ENCODE measurements around the gene COX8C. TPM values are rescaled to one million over a fixed set of nuclear protein-coding genes. Genes with fewer than 3 reads are reported as not detected.
A peak's percentile ranks its signal among the peaks of the same experiment; 100 is the strongest.
"Not testable (repeated sequence)": the region's sequence is repeated elsewhere in the genome, so short reads cannot be mapped to it uniquely, and the experiment has no call there.

The COX8C gene
- total and polyA plus RNA-seq, 10 of the 15 experiments (the other 5 are each of a cell fraction or from before 2014, with no cell fraction given) = 0.15 to 0.20 TPM; not detected in 8

GRCh38 chr14:93354873-93355272 lies 7.9 kb downstream of the COX8C start:
- H3K9ac ChIP-seq (ENCODE audit: control insufficient read depth, insufficient read depth, low read length); H3K9me3 ChIP-seq (replicated peaks; ENCODE audit: control insufficient read depth, insufficient read depth, low read length); BruUV-seq (replicated peaks); H3K79me2 ChIP-seq (ENCODE audit: control insufficient read depth, insufficient read depth, low read length); ATAC-seq; H3K36me3 ChIP-seq (ENCODE audit: control insufficient read depth in 2 of 2, insufficient read depth in 2 of 2, low read length in 1 of 2); DNase-seq (ENCODE audit: low read depth, low spot score); H3K27ac ChIP-seq (ENCODE audit: control insufficient read depth, insufficient read depth); H2AFZ ChIP-seq (ENCODE audit: control insufficient read depth, low read depth, low read length); intact Hi-C loops (cut with micrococcal nuclease; ENCODE audit: unreplicated experiment); in situ Hi-C loops (cut with MboI); H4K20me1 ChIP-seq (ENCODE audit: control insufficient read depth, insufficient read depth); H3K4me2 ChIP-seq (ENCODE audit: control insufficient read depth, insufficient read depth); H3K4me3 ChIP-seq; POLR2A ChIA-PET; FAIRE-seq; H3K4me1 ChIP-seq (ENCODE audit: control insufficient read depth, insufficient read depth, low read length); H3K27me3 ChIP-seq (replicated peaks in 1 of 2; ENCODE audit: control insufficient read depth in 2 of 2, insufficient read depth in 2 of 2, low read length in 1 of 2): not testable (repeated sequence)
- SMC1A ChIA-PET (ENCODE audit: uncharacterized antibody, unreplicated experiment) = interaction anchor here (0.9 kb wide), 1 partner anchor 11 kb away, joined by 3 read pairs; no protein-coding TSS in a partner anchor
- WGBS (ENCODE audit: insufficient coverage, insufficient replicate concordance, low lambda C conversion rate, missing lambda C conversion rate) = 71% methylated on average over 6 of the region's 6 CpGs
- RAD21 ChIA-PET (ENCODE audit: unreplicated experiment) = interaction anchor here (0.9 kb wide), 1 partner anchor 27 kb away, joined by 3 read pairs; no protein-coding TSS in a partner anchor
- CTCF ChIA-PET = interaction anchor here (0.8 kb wide), 1 partner anchor 85 kb away, joined by 3 read pairs; no protein-coding TSS in a partner anchor

DNA sequence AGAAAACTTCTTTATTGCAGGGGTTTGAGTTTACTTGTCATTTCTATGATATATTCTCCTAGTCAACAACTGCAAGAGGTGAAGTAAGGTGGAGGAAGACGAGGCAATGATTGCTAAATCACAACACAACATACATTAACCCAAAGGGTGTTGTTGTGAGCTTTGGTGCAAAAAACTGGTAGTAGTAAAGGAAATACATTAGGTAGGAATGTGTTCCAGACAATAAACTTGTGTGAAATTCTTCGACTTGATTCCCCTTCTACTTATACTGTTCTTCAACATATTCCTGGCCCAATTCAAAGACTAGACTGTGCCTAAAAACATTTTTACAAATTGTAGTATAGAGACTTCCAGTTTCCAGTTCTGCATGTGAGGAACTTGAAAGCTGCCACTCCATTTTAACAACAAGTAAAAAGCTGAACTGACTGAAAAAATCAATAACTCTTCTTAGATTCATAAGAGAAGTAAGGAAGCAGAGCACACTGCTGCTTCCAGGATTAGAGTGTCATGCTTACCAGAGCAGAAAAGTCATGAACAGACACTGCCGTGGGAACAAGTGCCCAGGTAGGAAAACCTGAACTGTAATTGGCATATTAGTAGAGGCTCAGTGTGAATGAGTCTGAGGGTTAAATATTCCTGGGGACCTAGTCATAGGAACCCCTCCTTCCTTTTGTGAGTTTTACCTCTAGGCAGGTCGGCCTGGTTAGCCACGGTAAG lies 22.2 kb downstream of the COX8C start:
- CTCF ChIA-PET = interaction anchor here (1.7 kb wide), 1 partner anchor 39 kb away, joined by 4 read pairs; no protein-coding TSS in a partner anchor

More for the DNA sequence above, 22.2 kb downstream of the COX8C start:
- H3K27ac ChIP-seq (ENCODE audit: control insufficient read depth, insufficient read depth) = peak overlapping the region; percentile 91
- H3K27me3 ChIP-seq (replicated peaks in 1 of 2; ENCODE audit: control insufficient read depth in 2 of 2, insufficient read depth in 2 of 2, low read length in 1 of 2) = no peaks in the 10 kb centered on the region
- peaks cover 1% of the 10 kb centered on the region for H3K9me3 ChIP-seq (replicated peaks; ENCODE audit: control insufficient read depth, insufficient read depth, low read length)
- H3K4me1 ChIP-seq (ENCODE audit: control insufficient read depth, insufficient read depth, low read length) = peaks cover 22% of the 10 kb centered on the region
- peak overlapping the region; percentile 84 for H2AFZ ChIP-seq (ENCODE audit: control insufficient read depth, low read depth, low read length)
- no peak for TF ChIP-seq NBN (IDR thresholded peaks at IDR 0.05)
- TF ChIP-seq JUNB (IDR thresholded peaks at IDR 0.05) = no peak
- TF ChIP-seq ZNF24 (IDR thresholded peaks at IDR 0.05) = no peak
- no peak for TF ChIP-seq MLLT1 (IDR thresholded peaks at IDR 0.05)
- no peak for TF ChIP-seq HDAC2 (IDR thresholded peaks at IDR 0.05)
- 0 out of 2 replicates have a peak, but pooled peaks have one; percentile 0 for TF ChIP-seq IRF4 (IDR thresholded peaks at IDR 0.05; ENCODE audit: low read depth, low read length)
- TF ChIP-seq CBX5 (IDR thresholded peaks at IDR 0.05; ENCODE audit: low read depth) = no peak
- no peak for TF ChIP-seq BCL3 (IDR thresholded peaks at IDR 0.05; ENCODE audit: borderline replicate concordance, insufficient read depth, low read depth, low read length, poor library complexity, severe bottlenecking)
- H3K4me2 ChIP-seq (ENCODE audit: control insufficient read depth, insufficient read depth) = peak overlapping the region; percentile 70
- RAD21 ChIA-PET (ENCODE audit: unreplicated experiment) = interaction anchor here (0.5 to 1.2 kb wide), 4 partner anchors 10 to 177 kb away, joined by 3 to 4 read pairs (median 3); no protein-coding TSS in a partner anchor
- DNase-seq (ENCODE audit: low read depth, low spot score) = no peak
- no TSS peak for BruUV-seq (replicated peaks)
- SMC1A ChIA-PET (ENCODE audit: uncharacterized antibody, unreplicated experiment) = interaction anchor here (0.9 to 3.2 kb wide), 5 partner anchors 11 to 38 kb away, joined by 3 to 24 read pairs (median 7); no protein-coding TSS in a partner anchor
- H3K79me2 ChIP-seq (ENCODE audit: control insufficient read depth, insufficient read depth, low read length) = no peaks in the 10 kb centered on the region
- ATAC-seq = no peak; the same call in 2 of the 3 replicates
- H3K9ac ChIP-seq (ENCODE audit: control insufficient read depth, insufficient read depth, low read length) = peak overlapping the region; percentile 63
- FAIRE-seq = no peak
- H3K4me3 ChIP-seq = peak overlapping the region; percentile 2; the same call in 1 of the 2 replicates
- intact Hi-C loops (cut with micrococcal nuclease; ENCODE audit: unreplicated experiment) = no loop called here
- no peaks in the 10 kb centered on the region for H3K36me3 ChIP-seq (ENCODE audit: control insufficient read depth in 2 of 2, insufficient read depth in 2 of 2, low read length in 1 of 2)
- POLR2A ChIA-PET = interaction anchor here (0.7 to 1.6 kb wide), 3 partner anchors 13 to 165 kb away, joined by 3 to 5 read pairs (median 4); no protein-coding TSS in a partner anchor
- in situ Hi-C loops (cut with MboI) = no loop called here
- H4K20me1 ChIP-seq (ENCODE audit: control insufficient read depth, insufficient read depth) = no peaks in the 10 kb centered on the region
- 28% methylated on average over 5 of the region's 5 CpGs for WGBS (ENCODE audit: insufficient coverage, insufficient replicate concordance, low lambda C conversion rate, missing lambda C conversion rate)

All from GM12878 (cell line).